Stimulated activated CD8-positive, alpha-beta memory T cell treated with anti-CD3 and anti-CD28 coated beads, Interleukin-4, amount 100 ng/mL, for 24 hours (primary cell): ENCODE data around the gene GM2A.
"Not testable (repeated sequence)": the region's sequence is repeated elsewhere in the genome, so short reads cannot be mapped to it uniquely, and the experiment has no call there.

ENCODE experiments used
- DNase-seq: peaks from one replicate; pipeline ENCODE4 v3.0.0-alpha.2; 2020; ENCODE audit warnings: low read depth

GM2A gene

DNA sequence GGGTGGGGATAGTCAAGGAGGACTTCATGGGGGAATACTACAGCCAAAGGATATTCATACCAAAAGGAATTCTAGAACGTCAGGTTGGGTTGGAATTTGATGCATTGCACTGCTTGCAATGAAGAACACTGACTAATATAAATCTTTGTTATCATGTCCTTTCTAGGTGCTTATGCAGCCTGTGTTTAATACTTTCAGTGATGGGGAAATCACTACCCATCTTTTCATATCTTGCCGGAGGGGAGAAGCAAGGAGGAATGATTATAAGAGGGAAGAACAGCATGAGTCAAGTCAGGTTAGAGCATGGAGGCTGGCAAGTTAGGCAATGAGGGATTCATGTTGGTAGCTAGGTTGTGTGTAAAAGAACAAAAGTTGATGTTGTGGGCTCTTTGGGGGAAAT, 24.0 kb upstream of the GM2A start:
- no peak for DNase-seq

DNA sequence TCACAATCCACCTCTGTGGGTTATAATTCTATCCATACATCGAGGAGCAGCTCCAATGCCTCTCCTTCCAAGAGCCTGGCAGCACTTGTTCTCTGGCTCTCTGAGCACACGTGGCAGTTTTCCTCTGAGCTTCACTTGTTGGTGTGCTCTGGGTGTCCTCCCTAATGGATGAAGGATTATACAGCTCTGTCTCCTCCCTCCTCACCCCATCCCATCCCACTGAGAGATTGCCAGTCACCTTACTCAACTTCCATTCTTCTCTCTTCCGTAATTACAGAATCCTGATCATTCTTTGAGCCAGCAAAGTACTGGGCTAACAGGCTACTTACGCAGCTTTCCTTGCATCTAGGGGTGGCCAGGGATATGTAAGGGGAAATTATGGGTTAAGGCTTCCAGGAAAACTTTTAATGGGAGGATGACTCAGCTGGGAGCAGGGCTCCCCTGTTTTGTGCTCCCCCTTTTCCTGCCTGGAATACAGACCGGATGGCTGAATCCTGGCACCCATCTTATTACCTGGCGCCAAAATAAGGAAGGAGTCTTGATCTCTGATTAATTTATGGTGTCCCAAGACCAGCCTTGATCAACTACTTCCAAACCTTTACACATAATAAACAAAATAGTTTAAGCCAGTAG, 22.8 kb upstream of the GM2A start:
- DNase-seq = no peak

DNA sequence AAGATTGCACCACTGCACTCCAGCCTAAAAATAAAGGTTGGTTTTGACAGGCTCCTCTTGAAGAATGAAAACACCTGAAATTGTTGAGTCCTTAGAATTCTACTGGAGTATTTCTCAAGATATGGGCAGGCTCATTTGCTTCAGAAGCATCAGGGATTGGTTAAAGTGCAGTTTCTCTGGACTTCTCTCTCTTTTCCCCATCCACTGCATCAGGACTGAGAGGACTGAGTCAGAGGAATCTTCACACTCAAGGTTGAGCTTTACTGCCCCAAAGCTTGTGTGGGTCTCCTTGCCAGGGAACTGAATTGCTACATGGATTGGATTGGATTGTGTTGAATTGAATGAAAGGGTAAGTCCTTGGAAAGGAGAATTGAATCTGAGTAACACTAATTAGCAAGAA, 21.6 kb upstream of the GM2A start:
- DNase-seq = no peak

DNA sequence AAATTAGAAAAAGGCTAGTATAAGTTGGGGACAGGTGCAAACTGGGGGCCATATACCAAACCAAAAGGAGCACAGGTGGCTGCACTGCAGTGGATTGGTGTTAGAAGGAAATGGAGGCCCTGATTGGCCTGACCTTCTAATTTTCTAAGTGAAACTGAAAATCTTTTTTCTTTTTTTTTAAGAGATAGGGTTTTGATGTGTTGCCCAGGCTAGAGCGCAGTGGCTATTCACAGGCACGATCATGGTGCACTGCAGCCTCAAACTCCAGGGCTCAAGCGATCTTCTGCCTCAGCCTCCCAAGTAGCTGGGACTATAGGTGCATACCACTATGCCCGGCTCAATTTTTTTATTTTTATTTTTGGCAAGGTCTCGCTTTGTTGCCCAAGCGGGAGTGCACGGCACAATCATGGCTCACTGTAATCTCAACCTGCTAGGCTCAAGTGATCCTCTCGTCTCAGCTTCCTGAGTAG, 19.3 kb upstream of the GM2A start:
- no peak for DNase-seq

DNA sequence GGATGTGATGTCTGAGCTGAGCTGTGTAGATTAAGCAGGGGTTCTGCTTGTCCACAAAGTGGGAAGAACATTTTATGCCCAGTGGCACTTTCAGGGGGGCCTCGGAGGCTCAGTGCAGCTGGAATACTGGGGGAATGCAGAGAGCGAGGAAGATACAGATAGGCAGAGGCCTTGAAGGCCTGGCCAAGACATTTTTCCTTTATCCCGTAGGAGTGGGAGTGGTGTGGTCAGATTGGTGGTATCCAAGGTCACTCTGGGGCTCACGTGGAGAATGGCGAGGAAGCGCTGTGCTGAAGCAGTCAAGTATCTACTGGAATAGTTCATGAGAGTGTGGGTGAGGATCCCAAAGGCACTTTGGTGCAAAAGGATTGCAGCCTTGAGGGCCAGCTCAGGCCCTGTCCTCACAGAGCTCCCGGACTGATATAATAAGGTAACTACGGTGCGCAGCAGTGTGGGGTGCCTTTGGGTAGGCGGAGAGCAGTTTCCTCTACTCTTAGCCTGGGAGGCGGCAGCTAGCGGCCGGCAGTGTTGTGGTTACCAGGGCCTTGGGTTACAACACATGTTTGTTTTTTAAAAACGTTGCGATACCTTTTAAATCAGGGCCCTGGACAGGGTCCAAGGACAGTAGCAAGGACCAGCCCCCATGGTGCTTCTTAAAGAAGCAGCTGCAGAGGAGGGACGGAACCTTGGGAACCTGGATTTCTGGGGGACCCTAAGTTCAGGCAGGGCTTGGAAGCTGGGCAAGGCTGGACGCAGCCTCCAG, 18.3 kb upstream of the GM2A start:
- DNase-seq = peak; percentile 24

DNA sequence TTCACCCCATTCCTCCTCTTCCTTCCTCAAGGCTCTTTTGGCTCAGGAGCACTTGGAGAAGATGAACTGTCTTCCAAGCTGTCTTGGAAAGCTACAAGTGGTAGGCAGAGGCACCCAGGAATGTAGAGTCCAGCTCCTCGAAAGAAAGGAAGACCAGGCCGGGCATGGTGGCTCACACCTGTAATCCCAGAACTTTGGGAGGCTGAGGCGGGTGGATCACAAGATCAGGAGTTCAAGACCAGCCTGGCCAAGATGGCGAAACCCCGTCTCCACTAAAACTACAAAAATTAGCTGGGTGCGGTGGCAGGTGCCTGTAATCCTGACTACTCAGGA, 17.8 kb upstream of the GM2A start:
- not testable (repeated sequence) for DNase-seq

DNA sequence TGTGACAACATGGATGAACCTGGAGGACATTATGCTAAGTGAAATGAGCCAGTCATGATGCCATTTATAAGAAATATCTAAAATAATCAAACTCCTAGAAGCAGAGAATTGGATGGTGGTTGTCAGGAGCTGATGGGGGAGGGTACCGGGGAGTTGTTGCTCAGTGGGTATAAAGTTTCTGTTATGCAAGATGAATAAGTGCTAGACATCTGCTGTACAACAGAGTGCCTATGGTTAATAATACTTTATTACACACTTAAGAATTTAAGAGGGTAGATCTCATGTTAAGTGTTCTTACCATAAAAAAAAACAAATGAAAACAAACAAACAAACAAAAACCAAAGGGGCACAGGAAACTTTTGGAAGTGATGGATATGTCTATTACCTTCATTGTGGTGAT, 16.1 kb upstream of the GM2A start:
- DNase-seq = no peak

DNA sequence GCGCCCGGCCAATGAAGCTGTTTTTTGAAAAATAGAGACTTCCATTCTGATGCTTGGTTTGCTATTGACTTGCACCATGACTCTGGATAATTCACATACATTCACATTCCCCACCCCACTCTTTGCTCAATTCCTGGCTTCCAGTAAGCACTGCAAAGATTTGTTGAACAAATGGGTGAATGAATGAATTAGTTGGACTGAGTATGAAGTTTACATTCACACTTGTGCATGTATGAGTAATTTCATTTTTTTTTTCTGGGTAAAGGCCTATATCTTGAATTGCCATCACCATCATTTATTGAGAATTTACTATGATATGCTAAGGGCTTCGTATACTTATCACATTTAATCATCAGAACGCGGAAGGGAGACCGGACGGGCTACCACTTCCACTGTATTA, 15.3 kb upstream of the GM2A start:
- no peak for DNase-seq

DNA sequence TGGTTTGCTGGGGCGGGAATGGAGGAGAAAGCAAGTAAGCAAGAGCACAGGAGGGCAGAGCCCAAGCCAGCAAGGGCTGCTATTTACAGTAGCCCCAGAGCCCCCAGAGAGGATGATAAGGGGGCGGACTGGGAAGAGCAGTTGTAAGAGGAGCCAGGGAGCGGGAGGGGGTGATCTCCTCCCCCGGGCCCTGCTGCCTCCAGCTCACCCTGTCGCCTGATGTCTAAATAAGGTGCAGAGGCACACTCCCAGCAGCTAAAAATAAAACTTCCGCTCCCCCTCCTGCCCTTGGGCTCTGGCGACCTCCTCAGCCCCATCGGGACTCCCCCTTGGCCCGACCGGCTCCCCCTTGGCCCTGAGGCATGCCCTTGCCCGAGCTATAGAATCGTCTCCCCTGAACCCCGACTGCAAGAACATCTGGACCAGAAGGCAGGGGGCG, 14.7 kb upstream of the GM2A start:
- DNase-seq = no peak

DNA sequence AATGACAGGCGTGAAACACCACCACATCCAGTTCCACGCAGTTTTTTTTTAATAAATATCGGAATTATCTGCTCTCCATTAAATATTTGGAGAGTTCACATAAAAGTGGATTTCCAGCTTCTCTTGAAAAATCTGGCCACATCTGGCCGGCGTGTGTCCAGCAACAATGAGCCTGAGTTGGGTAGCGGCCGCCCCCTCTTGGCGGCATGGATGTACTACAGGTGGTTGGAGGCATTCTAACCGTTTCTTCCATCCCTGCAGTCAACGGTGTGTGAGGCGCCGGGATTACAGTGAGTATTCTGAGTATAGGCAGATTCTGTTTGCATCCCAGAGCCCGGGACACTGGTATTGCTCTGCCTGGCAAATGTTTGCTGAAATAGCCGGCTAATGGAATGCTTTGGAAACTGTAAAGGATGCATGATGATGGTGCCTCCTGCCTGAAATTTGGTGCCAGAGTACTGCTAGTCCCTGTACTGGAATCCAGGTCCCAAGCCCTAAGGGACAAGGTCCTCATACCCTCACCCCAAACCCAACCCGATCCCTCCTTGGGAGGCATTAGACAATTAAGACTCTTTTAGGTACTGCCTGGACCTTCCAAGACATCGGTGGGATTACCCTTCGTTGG, 13.6 kb upstream of the GM2A start:
- DNase-seq = peak; percentile 55

DNA sequence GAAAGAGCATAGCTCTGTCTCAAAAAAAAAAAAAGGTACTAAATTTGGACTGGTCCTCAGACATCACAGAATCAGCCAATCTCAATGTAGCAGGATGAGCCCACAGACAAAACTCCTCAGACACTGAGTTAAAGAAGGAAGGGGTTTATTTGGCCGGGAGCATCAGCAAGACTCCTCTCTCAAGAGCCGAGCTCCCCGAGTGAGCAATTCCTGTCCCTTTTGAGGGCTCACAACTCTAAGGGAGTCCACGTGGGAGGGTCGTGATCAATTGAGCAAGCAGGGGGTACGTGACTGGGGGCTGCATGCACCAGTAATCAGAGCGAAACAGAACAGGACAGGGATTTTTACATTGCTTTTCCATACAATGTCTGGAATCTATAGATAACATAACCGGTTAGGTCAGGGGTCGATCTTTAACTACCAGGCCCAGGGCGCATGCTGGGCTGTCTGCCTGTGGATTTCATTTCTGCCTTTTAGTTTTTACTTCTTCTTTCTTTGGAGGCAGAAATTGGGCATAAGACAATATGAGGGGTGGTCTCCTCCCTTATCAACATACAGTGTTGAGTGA, 12.6 kb upstream of the GM2A start:
- not testable (repeated sequence) for DNase-seq

DNA sequence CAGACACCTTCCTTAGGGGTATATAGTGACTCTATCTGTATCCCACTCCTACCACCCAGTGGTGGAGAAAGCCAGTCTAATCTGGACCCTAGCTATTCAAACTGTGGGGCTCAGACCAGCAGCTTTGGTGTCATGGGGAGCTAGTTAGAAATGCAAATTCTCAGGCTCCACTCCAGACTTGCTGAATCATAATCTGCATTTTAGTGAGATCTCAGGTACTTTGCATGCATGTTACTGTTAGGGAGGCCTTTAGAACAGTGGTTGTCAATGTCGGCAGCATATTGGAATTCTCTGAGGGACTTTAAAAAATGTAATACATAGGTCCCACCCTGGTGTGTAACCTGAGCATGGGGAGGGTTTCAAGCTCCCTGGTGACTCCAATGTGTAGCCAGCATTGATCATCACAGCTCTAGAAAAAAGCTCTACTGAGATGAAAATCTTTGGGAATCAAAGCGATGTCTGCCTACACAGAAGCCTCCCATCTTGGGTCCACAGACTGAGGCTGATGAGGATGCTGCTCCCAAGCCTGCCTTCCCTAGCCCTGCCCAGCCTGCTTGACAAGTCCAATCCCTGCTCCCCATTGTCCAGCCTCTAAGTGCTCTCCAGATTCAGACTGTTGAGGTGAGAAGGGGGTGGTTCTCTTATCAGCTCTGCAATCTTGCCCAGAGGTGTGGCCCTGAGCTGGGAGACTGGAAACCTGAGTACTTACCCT, 11.9 kb upstream of the GM2A start:
- DNase-seq = no peak

DNA sequence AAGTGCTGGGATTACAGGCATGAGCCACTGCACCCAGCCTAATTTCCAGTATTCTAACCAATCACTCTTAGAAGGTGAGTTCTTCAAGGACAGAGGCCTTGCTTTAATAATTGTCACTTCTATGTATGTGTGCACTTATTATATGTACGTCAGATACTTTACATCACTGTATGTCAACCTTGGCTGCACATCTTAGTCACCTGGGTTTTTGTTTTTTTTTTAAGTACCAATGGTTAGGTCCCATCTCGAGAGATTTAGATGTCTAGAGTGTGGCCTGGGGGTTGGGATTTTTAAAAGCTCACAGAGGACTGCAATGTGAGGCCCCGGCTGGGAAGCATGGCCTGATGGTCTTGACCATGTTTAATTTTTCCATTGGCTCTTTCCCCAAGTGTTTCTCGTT, 9.9 kb upstream of the GM2A start:
- no peak for DNase-seq

DNA sequence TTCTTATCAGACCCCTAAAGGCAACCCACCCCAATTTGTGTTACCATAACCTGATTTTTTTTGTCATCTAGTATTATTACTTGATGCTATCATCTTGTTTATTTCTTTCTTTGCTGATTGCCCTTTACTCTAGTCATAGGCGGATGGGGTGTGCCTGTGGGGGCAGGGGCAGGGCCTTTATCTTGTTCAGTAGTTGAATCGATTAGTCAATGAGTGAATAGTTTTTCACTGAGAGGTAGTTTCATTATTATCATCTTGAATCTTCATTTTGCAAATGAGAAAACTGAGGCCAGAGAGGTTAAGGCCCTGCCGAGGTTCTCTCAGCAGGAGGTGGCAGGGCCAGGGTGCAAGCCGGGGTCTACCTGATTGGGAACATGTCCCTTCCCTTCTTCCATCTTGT, 9.4 kb upstream of the GM2A start:
- no peak for DNase-seq

DNA sequence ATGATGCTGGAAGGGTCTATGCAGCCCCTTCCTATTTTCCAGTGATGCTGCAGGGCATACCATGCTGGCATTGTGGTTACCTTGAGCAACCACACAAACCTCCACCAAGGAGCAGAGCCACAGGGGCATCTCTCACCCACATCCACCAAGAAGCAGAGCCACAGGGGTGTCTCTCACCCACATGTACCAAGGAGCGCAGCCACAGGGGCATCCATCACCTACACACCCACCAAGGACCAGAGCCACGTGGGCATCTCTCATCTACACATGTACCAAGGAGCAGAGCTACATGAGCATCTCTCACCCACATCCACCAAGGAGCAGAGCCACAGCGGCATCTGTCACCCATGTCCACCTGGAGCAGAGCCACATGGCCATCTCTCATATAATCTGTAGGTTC, 8.8 kb upstream of the GM2A start:
- DNase-seq = no peak

DNA sequence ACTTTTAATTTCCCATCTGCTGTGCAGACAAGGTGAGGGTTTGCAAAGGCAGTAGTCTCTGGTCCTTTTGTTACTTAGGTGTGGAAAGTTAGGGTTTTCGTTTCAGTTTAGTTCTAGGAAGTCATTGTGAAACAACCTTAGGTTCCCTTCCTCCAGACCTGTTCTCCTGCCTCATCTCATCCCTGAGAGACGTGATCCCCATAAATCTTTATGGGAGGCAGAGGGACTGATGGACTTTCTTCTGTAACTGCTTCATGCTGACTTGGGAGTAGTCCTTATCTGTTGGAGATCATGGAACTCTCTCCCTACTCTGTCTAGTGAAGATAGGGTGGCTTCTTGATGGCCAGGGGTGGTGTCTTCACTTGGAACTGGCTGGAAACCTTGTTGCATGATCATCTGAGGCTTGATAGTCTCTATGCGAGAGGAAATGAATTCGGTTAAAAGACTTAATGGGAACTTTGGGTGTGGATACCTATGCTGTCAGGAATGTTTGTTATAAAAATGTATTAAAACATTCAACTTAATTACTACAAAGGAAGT, 7.2 kb upstream of the GM2A start:
- DNase-seq = no peak

DNA sequence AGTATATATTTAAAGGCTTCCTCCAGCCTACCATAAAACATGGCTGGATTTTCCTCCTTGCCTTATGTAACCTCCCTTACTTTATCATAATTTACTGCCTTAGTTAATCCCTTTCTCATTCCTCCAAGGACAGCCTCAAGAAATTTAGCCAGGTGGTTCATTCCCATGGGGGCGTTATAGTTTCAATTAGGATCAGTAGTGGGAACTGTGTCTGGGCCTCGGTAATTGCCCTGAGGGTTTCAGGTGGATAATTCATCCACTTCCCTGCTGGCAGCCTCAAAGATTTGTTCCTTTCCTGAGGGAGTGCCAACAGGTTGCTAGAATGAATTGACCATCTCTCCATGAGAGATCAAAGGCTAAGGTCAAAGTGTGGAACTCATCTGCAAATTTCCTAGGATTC, 4.3 kb upstream of the GM2A start:
- DNase-seq = no peak

DNA sequence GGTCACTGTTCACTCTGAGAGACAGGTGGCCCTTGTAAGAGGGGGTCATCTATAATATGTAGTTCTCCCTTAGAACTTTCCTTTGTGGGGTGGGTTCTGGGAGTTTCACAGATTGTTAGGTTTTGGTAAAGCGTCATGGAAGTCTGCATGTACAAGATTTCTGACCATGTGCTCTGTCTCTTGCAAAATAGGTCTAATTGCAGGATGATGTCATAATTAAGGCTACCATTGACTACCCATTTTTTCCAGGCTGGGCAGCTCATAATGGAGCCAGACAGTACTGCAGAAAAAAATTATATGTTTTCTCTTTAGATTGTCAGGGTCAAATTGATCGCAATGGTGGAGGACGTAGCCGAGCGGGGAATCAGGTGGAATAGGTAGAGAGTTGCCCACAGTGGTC, 3.7 kb upstream of the GM2A start:
- no peak for DNase-seq

DNA sequence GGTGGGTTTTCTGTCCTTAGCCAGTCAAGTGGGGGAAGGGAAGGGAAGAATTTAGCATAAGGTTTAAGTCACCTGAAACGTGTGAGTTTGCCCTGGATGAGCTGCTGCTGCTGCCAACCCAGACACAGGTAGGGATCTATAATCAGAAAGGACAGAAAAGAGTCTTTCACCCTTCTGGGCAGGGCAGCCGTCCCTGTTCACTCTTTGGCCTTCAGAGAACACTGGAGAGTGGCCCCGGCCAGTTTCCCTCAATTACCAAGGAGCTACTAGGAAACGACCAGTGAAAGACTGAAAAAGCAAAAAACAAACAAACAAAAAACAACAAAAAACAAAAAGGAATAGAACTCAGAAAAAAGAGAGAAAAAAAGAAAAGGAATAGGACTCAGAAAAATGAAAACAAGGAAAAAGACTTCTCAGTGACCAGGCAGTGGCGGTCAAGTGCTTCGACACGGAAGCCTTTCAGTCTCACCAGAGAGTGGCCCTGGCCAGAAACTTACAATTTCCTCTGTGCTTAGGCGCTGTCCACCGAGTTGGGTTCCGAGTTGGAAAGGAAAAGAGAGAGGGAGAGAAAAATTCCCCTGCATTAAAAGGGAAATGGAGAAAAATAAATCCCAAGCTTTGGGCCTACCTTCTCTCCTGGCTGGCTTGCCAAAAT, 2.5 kb upstream of the GM2A start:
- no peak for DNase-seq

DNA sequence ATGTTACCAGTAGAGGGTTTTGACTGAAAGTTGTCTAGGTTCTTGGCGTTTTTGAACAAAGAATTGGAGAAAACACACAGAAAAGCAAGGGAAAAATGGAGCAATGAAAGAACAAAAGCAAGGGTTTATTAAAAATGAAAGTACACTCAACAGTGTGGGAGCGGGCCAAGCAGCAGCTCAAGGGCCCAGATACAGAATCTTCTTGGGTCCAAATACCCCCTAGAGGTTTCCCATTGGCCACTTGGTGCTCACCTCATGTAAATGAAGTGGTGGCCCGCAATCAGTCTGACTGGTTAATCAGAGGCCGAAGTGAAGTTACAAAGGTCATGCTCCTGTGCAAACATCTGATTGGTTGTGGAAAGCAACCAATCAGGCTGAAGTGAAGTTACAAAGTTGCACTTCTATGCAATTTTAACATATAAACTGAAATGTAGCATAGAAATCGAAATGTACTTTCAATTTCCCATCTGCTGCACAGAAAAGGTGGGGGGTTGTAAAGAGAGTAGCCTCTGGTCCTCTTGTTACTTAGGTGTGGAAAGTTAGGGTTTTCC, 1.9 kb upstream of the GM2A start:
- DNase-seq = no peak

DNA sequence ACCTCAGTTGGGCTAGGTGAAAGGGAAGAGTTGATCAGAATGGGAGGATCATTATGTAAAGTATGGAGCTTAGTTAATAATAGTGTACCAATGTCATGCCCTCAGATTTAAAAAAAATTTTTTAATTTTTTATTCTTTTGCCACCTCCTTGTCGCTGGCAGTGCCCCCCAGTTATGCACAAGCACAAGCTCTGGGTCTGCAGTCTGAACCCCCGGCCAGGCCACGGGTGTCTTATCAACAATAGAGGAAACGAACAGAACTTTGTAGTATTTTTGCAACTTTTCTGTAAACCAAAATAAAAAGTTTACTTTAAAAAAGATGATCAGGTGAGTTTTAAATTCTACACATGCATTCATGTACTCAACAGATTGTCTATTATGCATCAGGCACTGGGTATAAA, 1.4 kb upstream of the GM2A start:
- DNase-seq = no peak

DNA sequence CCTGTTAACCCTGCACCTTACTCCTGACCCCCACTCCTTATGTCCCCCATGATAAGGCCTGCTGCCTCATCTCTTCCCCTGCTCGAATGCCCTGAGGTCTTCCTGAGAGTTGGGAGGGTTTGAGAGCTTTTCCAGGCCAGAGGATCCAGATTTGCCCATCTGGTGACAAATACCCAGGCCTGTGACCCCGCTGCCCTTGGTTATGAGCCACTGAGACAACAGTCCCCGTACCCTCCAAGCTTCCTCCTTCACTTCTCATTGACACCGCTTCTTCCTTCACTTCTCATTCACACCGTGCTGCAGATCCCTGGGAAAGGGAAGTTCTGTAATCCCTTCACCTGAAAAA, 593 bp downstream of the GM2A start:
- DNase-seq = no peak
